Measurements from ENCODE around the gene NEAT1. TPM values are rescaled to one million over a fixed set of nuclear protein-coding genes. Genes with fewer than 3 reads are reported as not detected.

NEAT1 gene
- polyA plus RNA-seq, 3 donors: 0.90 to 293 (median 1.3) TPM

GRCh38 chr11:65425105-65425970 is 2.7 kb downstream of the NEAT1 start:
- peaks cover 6 to 23% (median 18%) of the 10 kb centered on the region in 7 donors for H3K9me3 Mint-ChIP-seq
- peaks cover 60 to 67% of the 10 kb centered on the region in 2 donors for H3K36me3 Mint-ChIP-seq
- peaks cover 78% of the 10 kb centered on the region for H4K20me1 ChIP-seq (ENCODE audit: insufficient read depth, low read length)

More at GRCh38 chr11:65425105-65425970, 2.7 kb downstream of the NEAT1 start:
- Histone ChIP-seq H3K4me1 (ENCODE audit: control insufficient read depth in 1 of 2, insufficient read depth in 2 of 2, low read length in 2 of 2) (peaks cover 50 to 56% of the 10 kb centered on the region in 2 donors), H3K4me2 (replicated peaks; ENCODE audit: extremely low read depth, low read length, poor library complexity, severe bottlenecking) (peak overlapping the region; percentile 85), H3K36me3 (replicated peaks in 1 of 2; ENCODE audit: control insufficient read depth in 1 of 2, insufficient read depth in 2 of 2, low read length in 2 of 2) (peaks cover 14 to 49% of the 10 kb centered on the region in 2 donors), H3K79me2 (ENCODE audit: insufficient read depth, low read length) (peaks cover 95% of the 10 kb centered on the region), H2AFZ (ENCODE audit: insufficient read depth, low read depth, low read length, poor library complexity, severe bottlenecking) (no peak overlapping the region), H3K4me3 (replicated peaks in 1 of 3; ENCODE audit: low read depth in 2 of 3, low read length in 3 of 3) (peak overlapping the region; percentile 86 to 100 (median 96)), H3K9me3 (replicated peaks in 1 of 2; ENCODE audit: control insufficient read depth in 1 of 2, insufficient read depth in 1 of 2, low read length in 2 of 2) (no peaks in the 10 kb centered on the region), H3K27ac (ENCODE audit: low read depth in 1 of 2, low read length in 2 of 2) (peak overlapping the region; percentile 96 to 100), H3K27me3 (ENCODE audit: control insufficient read depth in 2 of 2, insufficient read depth in 2 of 2, low read length in 2 of 2) (no peaks in the 10 kb centered on the region), H3K9ac (ENCODE audit: insufficient read depth, low read length, poor library complexity, severe bottlenecking) (peak overlapping the region; percentile 100)
- H3K4me1 Mint-ChIP-seq: peaks cover 41% of the 10 kb centered on the region
- no peak for TF ChIP-seq CTCF (IDR thresholded peaks at IDR 0.05)
- H3K4me3 Mint-ChIP-seq: peak overlapping the region; percentile 99 to 100
- H3K27me3 Mint-ChIP-seq (ENCODE audit: low read depth in 3 of 3): peaks cover 0 to 30% (median 17%) of the 10 kb centered on the region in 3 donors
- peak in 2 of 3 donors; percentile 85 to 92 for DNase-seq
- 1% methylated on average over 6 of the region's 9 CpGs for WGBS (ENCODE audit: insufficient coverage)
- peak overlapping the region; percentile 99 to 100 (median 100) for H3K27ac Mint-ChIP-seq
- intact Hi-C loops (cut with micrococcal nuclease): loop anchor here in 1 of 2 donors (1.0 kb wide), 1 partner anchor 8 kb away; no protein-coding TSS in a partner anchor

Data from CD14-positive monocyte (primary cell).